K562 (cell line): ENCODE measurements around the gene HSDL1. TPM values are rescaled to one million over a fixed set of nuclear protein-coding genes. Genes with fewer than 3 reads are reported as not detected.

Experiments
- ATF6 ChIP-seq: sonication (generic); formaldehyde crosslinking; IDR thresholded peaks from 2 replicates; pipeline ENCODE4 v1.4.0; 2020; ENCODE audit warnings: mild to moderate bottlenecking, missing genetic modification reagents
- BACH1 ChIP-seq: fragments of 200-800 bp; sonication (Bioruptor generic); IDR thresholded peaks from 2 replicates; pipeline ENCODE4 v1.6.1; 2016; ENCODE audit warnings: missing genetic modification characterization, missing compliant biosample characterization
- CREM ChIP-seq: IDR thresholded peaks from 2 replicates; pipeline ENCODE4 v1.6.1; 2014; ENCODE audit warnings: antibody characterized with exemption, low read depth
- CTCFL ChIP-seq: IDR thresholded peaks from 2 replicates; pipeline ENCODE4 v1.6.1; 2011; ENCODE audit warnings: borderline replicate concordance, low read depth, mild to moderate bottlenecking, moderate library complexity, low read length; ENCODE audit not compliant: insufficient read depth, poor library complexity, severe bottlenecking
- ELF2 ChIP-seq: fragments of 250-450 bp; sonication (Bioruptor Pico); IDR thresholded peaks from 2 replicates; pipeline ENCODE4 v1.5.0; 2021; ENCODE audit warnings: mild to moderate bottlenecking
- EWSR1 ChIP-seq: fragments of 450-650 bp; IDR thresholded peaks from 2 replicates; pipeline ENCODE4 v1.6.1; 2018; ENCODE audit warnings: borderline replicate concordance, mild to moderate bottlenecking, low read depth, moderate library complexity; ENCODE audit not compliant: partially characterized antibody
- FIP1L1 ChIP-seq: fragments of 200-400 bp; formaldehyde crosslinking; IDR thresholded peaks from 2 replicates; pipeline ENCODE4 v1.6.1; 2018; ENCODE audit warnings: mild to moderate bottlenecking, low read depth, low read length; ENCODE audit not compliant: poor library complexity, severe bottlenecking
- MIER1 ChIP-seq: fragments of 450-650 bp; IDR thresholded peaks from 2 replicates; pipeline ENCODE4 v1.6.1; 2016; ENCODE audit warnings: antibody characterized with exemption, mild to moderate bottlenecking, low read depth
- NELFE ChIP-seq: IDR thresholded peaks from 2 replicates; pipeline ENCODE4 v1.6.1; 2011; ENCODE audit warnings: mild to moderate bottlenecking; ENCODE audit not compliant: insufficient read depth, insufficient read length
- PATZ1 ChIP-seq: fragments of 250-450 bp; sonication (Bioruptor Pico); IDR thresholded peaks from 2 replicates; pipeline ENCODE4 v1.5.0; 2020; ENCODE audit warnings: mild to moderate bottlenecking, borderline replicate concordance
- PHB ChIP-seq: fragments of 250-450 bp; sonication (Bioruptor Pico); IDR thresholded peaks from 2 replicates; pipeline ENCODE4 v1.5.0; 2021
- POLR2H ChIP-seq: IDR thresholded peaks from 2 replicates; pipeline ENCODE4 v1.6.1; 2016; ENCODE audit warnings: missing genetic modification characterization, low read depth, mild to moderate bottlenecking, control low read depth, missing compliant biosample characterization, moderate library complexity
- SMARCB1 ChIP-seq: IDR thresholded peaks from 2 replicates; pipeline ENCODE4 v1.6.1; 2011; ENCODE audit warnings: improper control_type of control experiment, low read depth; ENCODE audit not compliant: insufficient read length
- YBX1 ChIP-seq: fragments of 450-650 bp; IDR thresholded peaks from 2 replicates; pipeline ENCODE4 v1.7.1; 2016; ENCODE audit warnings: mild to moderate bottlenecking
- ZBTB11 ChIP-seq, 3 experiments: fragments of 200-800 bp in 1 of 3; fragments of 250-450 bp in 1 of 3; fragments of 450-650 bp in 1 of 3; sonication (Bioruptor Pico) in 1 of 3; sonication (Bioruptor generic) in 1 of 3; formaldehyde crosslinking in 1 of 3; IDR thresholded peaks; 2 replicates each; pipeline versions ENCODE4 v1.6.1 to v1.8.0; 2016 to 2022; ENCODE audit warnings: mild to moderate bottlenecking in 2 of 3, missing genetic modification characterization in 2 of 3, missing compliant biosample characterization in 1 of 3, moderate library complexity in 1 of 3
- polyA plus RNA-seq, 8 experiments: library from polyadenylated mRNA; depleted of rRNA in 4 of 8; stranded (reverse) in 5 of 8; unstranded in 3 of 8; fragments of >200 nt; fragmentation: Nextera tagmentation in 2 of 8; fragmentation: Illumina TruSeq in 1 of 8; extraction: Ambion mirVana in 2 of 8; extraction: Trizol in 1 of 8; gene quantifications; 2 replicates each; pipeline versions ENCODE4 v1.2.1 to v1.2.3, GENCODE V29; 2011 to 2014; ENCODE audit warnings: inconsistent platforms in 1 of 8, missing spikeins in 1 of 8
- total RNA-seq, 7 experiments: library from RNA; depleted of rRNA in 6 of 7; stranded (reverse); fragments of >200 nt in 6 of 7; fragmentation: Illumina TruSeq in 2 of 7; extraction: Trizol in 2 of 7; gene quantifications; 2 replicates each; pipeline versions ENCODE4 v1.2.1 to v1.2.3, GENCODE V29; 2011 to 2021; ENCODE audit warnings: low replicate concordance in 1 of 7

Gene HSDL1
- total and polyA plus RNA-seq, 9 of the 15 experiments (the other 6 are each of a cell fraction or from before 2014, with no cell fraction given): 14.8 to 41.2 (median 27.7) TPM

GRCh38 chr16:84186685-84187437 is 41.9 kb upstream of the HSDL1 start, which contains the start of gene TAF1C (continued):
- TF ChIP-seq FIP1L1: peak; percentile 39
- 0 out of 2 replicates have a peak, but pooled peaks have one; percentile 44 for TF ChIP-seq PATZ1 (CRISPR knock-in tag)
- TF ChIP-seq NELFE: no peak
- TF ChIP-seq SMARCB1: no peak
- peak; percentile 93 for TF ChIP-seq CTCFL
- 0 out of 2 replicates have a peak, but pooled peaks have one; percentile 56 for TF ChIP-seq PHB (CRISPR knock-in tag)
- peak in 1 of 3 experiments; percentile 72; a peak in 2 of 6 replicates for TF ChIP-seq ZBTB11 (CRISPR knock-in tag; IDR thresholded peaks at IDR 0.05)
- peak; percentile 95 for TF ChIP-seq ELF2 (CRISPR knock-in tag)
- TF ChIP-seq YBX1: no peak
- no peak for TF ChIP-seq BACH1 (tag)
- TF ChIP-seq EWSR1: no peak
- 0 out of 2 replicates have a peak, but pooled peaks have one; percentile 86 for TF ChIP-seq ATF6
- no peak for TF ChIP-seq MIER1
- TF ChIP-seq CREM: peak; percentile 74; the same call in 1 of the 2 replicates
- TF ChIP-seq POLR2H (tag): no peak
